HEK293T (cell line): ENCODE measurements around the gene COA5.

Source experiments
- CTCF ChIA-PET: fragments of 350-600 bp; formaldehyde crosslinking; extraction: SDS; loops from one replicate; lab custom pipeline; 2021; ENCODE audit warnings: antibody characterized with exemption, inconsistent platforms; lab: Yijun Ruan, JAX
- POLR2A ChIA-PET: fragments of 350-600 bp; formaldehyde crosslinking; extraction: SDS; loops from one replicate; lab custom pipeline; 2020; ENCODE audit warnings: antibody characterized with exemption, inconsistent platforms; lab: Yijun Ruan, JAX
- DNase-seq: peaks from one replicate; pipeline ENCODE4 v3.0.0; 2012; ENCODE audit warnings: mixed read lengths; ENCODE audit errors: extremely low spot score
- ARNT ChIP-seq: fragments of 450-650 bp; IDR thresholded peaks from 2 replicates; pipeline ENCODE4 v1.6.1; 2017; ENCODE audit warnings: mild to moderate bottlenecking
- BHLHE40 ChIP-seq: fragments of 450-650 bp; IDR thresholded peaks from 2 replicates; pipeline ENCODE4 v1.6.1; 2016; ENCODE audit warnings: mild to moderate bottlenecking, moderate library complexity, borderline replicate concordance
- CTBP1 ChIP-seq: fragments of 450-650 bp; IDR thresholded peaks from 2 replicates; pipeline ENCODE4 v1.6.1; 2016; ENCODE audit warnings: borderline replicate concordance
- ELF4 ChIP-seq: fragments of 450-650 bp; IDR thresholded peaks from 2 replicates; pipeline ENCODE4 v1.6.1; 2017; ENCODE audit warnings: antibody characterized with exemption
- FOXA1 ChIP-seq: fragments of 450-650 bp; IDR thresholded peaks from 2 replicates; pipeline ENCODE4 v1.6.1; 2016; ENCODE audit warnings: mild to moderate bottlenecking
- FOXK2 ChIP-seq: fragments of 450-650 bp; IDR thresholded peaks from 2 replicates; pipeline ENCODE4 v1.6.1; 2016; ENCODE audit warnings: mild to moderate bottlenecking
- FOXM1 ChIP-seq: fragments of 450-650 bp; IDR thresholded peaks from 2 replicates; pipeline ENCODE4 v1.6.1; 2017; ENCODE audit warnings: mild to moderate bottlenecking, borderline replicate concordance
- HDGF ChIP-seq: fragments of 450-650 bp; IDR thresholded peaks from 2 replicates; pipeline ENCODE4 v1.6.1; 2017; ENCODE audit warnings: antibody characterized with exemption, borderline replicate concordance
- L3MBTL2 ChIP-seq: fragments of 450-650 bp; conservative IDR thresholded peaks from 2 replicates; pipeline ENCODE4 v1.6.1; 2016; ENCODE audit warnings: mild to moderate bottlenecking
- LEF1 ChIP-seq: fragments of 450-650 bp; IDR thresholded peaks from 2 replicates; pipeline ENCODE4 v1.6.1; 2017; ENCODE audit warnings: mild to moderate bottlenecking, borderline replicate concordance
- NFRKB ChIP-seq: fragments of 450-650 bp; IDR thresholded peaks from 2 replicates; pipeline ENCODE4 v1.6.1; 2016; ENCODE audit warnings: mild to moderate bottlenecking, moderate library complexity
- PKNOX1 ChIP-seq: fragments of 450-650 bp; IDR thresholded peaks from 2 replicates; pipeline ENCODE4 v1.6.1; 2016
- SP1 ChIP-seq: fragments of 450-650 bp; IDR thresholded peaks from 2 replicates; pipeline ENCODE4 v1.6.1; 2017
- SUZ12 ChIP-seq: fragments of 450-650 bp; IDR thresholded peaks from 2 replicates; pipeline ENCODE4 v1.6.1; 2016; ENCODE audit warnings: mild to moderate bottlenecking
- TARDBP ChIP-seq: fragments of 450-650 bp; IDR thresholded peaks from 2 replicates; pipeline ENCODE4 v1.6.1; 2016
- ZNF384 ChIP-seq: fragments of 450-650 bp; IDR thresholded peaks from 2 replicates; pipeline ENCODE4 v1.6.1; 2016

Gene COA5

DNA sequence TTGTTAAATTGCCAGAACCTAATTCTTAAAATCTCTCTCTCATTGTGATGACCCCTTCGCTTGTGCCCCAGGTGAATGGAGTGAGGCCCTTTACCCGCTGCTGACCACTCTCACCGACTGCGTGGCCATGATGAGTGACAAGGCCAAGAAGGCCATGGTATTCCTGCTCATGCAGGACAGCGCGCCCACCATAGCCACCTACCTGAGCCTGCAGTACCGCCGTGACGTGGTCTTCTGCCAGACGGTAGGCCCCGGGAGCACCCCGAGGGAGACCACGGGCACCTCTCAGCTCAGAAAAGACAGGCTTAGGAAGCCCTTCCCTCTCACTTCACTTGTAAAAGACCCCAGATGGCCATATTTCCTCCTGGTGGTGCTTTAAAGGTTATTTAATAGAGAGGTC is 44.9 kb downstream of the COA5 start:
- TF ChIP-seq FOXM1: no peak
- TF ChIP-seq LEF1: no peak
- TF ChIP-seq FOXK2: no peak
- TF ChIP-seq NFRKB: no peak
- no peak for TF ChIP-seq ELF4
- TF ChIP-seq TARDBP: no peak
- no peak for TF ChIP-seq ZNF384
- TF ChIP-seq L3MBTL2: no peak
- ChIA-PET CTCF (no interaction called here), POLR2A (no interaction called here)
- no peak for DNase-seq

DNA sequence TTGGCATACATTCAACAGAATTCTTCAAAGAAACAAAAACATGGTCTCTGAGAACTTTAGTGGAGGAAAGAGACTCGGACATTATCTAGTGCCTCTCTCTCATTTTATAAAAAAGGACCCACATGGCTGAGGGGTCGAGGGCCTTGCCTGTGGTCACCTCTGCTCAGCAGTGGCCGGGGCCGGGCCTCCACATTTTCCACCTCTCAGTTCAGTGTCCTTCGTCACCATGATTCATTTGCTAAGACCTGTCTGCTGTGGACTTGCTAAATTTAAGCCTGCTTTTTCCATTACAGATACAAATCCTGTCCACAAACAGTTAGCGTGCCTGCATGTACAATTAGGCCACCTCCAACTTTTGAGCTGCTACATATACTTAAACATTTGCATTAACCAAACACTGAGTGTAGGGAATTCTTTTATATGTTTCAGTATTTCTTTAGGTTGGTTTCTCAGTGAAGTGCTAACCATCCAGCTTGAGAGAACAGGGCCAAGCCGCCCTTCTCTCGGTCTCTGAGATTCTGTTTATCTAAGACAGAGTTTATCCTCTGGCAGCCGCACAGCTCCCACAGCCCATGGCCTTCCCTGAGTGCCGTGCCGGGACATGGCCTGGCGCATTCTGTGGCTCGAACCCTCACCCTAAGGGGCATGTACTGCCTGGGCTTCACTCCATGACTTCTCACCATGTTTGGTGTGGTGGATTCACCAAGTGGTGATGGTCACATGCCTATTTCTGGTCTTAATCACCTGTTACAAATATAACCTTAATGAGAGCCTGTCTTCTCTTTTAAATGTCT is 46.2 kb downstream of the COA5 start:
- no peak for TF ChIP-seq FOXK2
- TF ChIP-seq ARNT: no peak
- no peak for TF ChIP-seq FOXM1
- no peak for TF ChIP-seq LEF1
- TF ChIP-seq FOXA1: no peak
- TF ChIP-seq SP1: no peak
- TF ChIP-seq PKNOX1: no peak
- no peak for TF ChIP-seq SUZ12
- no peak for TF ChIP-seq BHLHE40
- TF ChIP-seq HDGF: no peak
- no peak for TF ChIP-seq ZNF384
- TF ChIP-seq NFRKB: no peak
- TF ChIP-seq CTBP1: no peak
- POLR2A ChIA-PET: no interaction called here
- DNase-seq: no peak
- CTCF ChIA-PET: no interaction called here

DNA sequence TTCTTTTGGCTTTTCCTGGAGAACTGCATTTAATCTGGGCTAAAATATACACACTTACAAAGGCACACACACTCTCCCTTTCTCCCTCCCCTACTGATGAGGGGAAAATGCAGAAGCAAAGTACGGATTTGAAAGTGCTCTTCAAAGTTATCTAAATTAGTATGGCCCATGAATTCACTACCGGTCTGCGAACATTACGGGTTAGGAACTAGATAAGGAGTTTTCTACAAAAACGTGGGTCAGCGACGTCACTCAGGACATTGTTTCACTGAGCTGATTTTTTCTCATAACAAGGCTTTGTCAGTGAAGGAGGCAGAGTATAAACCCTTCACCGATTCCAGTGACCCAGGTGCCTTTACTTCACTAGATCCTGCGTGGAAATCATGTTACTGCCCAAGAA is 47.3 kb downstream of the COA5 start:
- TF ChIP-seq FOXA1: no peak
- TF ChIP-seq ELF4: no peak
- no peak for TF ChIP-seq BHLHE40
- TF ChIP-seq ARNT: no peak
- TF ChIP-seq FOXM1: no peak
- TF ChIP-seq CTBP1: no peak
- TF ChIP-seq HDGF: no peak
- TF ChIP-seq SUZ12: no peak
- no peak for TF ChIP-seq FOXK2
- no peak for TF ChIP-seq NFRKB
- TF ChIP-seq TARDBP: no peak
- TF ChIP-seq ZNF384: no peak
- POLR2A ChIA-PET: no interaction called here
- CTCF ChIA-PET: no interaction called here
- DNase-seq: no peak

DNA sequence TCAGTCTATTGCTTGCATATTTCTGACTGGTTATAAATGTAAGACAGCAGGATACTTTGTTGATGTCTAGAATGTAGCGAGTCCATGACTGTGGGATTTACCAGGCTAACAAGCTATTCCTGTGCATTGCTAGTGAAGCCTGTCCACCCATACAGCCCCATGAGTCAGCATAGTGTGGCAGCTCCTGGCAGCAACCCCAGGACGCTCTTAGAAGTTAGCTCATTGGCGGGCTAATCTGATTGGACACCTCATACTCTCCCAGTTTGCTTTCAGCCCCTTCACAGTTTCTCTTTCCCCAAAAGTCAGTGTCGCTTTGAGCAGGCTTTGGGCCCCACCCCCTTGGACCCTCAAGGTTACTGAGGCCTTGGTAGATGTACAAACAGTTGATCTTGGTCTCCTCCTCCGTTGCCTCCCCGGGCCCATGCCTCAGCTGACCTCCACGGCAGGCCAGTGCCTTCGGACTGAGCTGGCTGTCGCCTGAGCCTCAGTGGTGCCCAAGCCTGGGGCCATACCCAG is 48.0 kb downstream of the COA5 start:
- CTCF ChIA-PET: interaction anchor here (0.9 to 1.1 kb wide), 2 partner anchors 9 to 11 kb away, joined by 3 to 4 read pairs; no protein-coding TSS in a partner anchor
- POLR2A ChIA-PET: no interaction called here
- no peak for DNase-seq
- TF ChIP-seq NFRKB: no peak
- no peak for TF ChIP-seq PKNOX1
- TF ChIP-seq BHLHE40: no peak
- no peak for TF ChIP-seq L3MBTL2

- no peak for DNase-seq
- POLR2A ChIA-PET: no interaction called here
- CTCF ChIA-PET: interaction anchor here (0.9 to 1.1 kb wide), 2 partner anchors 10 to 12 kb away, joined by 3 to 4 read pairs; no protein-coding TSS in a partner anchor
- TF ChIP-seq FOXK2: no peak
- TF ChIP-seq HDGF: no peak
- TF ChIP-seq L3MBTL2: no peak
- TF ChIP-seq SP1: no peak
- no peak for TF ChIP-seq BHLHE40
- TF ChIP-seq ZNF384: no peak
- no peak for TF ChIP-seq LEF1
- no peak for TF ChIP-seq NFRKB
- no peak for TF ChIP-seq FOXM1
- TF ChIP-seq PKNOX1: no peak
- no peak for TF ChIP-seq ELF4
- TF ChIP-seq TARDBP: no peak
- no peak for TF ChIP-seq FOXA1
Measured at GRCh38 chr2:98559581-98559980, 48.7 kb downstream of the COA5 start.

DNA sequence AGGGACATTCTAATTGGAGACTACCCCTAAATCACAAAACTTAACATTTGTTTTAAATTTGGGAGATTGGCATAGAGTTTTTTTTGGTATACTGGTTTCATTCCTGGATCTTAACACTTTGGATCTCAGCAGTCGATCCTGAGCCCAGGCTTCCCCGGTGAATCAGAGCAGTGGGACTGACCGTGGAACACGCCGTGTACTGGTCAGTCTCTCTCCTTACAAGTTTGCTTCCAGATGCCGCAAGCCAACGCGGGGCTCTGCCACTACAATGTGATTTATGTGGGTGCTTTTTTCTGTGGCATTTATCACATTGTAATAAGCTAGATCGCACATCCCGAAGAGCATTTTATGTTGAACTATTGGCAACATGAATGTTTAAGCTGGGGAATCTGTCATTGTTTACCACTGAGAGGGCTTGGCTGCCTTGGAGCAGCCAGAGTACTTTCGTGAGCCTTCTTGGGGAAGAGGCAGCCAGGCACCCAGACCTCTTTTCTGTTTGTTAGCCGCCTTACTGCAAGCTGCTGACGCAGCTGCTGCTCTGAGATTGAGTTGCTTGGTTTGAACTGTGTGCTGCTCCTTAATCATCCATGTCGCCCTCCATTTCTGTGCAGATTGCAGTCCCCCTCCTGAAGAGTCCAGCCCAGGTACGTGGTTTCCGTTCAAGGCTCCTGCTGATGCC is 49.3 kb downstream of the COA5 start:
- ChIA-PET CTCF (interaction anchor here (0.9 to 2.4 kb wide), 2 partner anchors 10 kb away, joined by 4 to 10 read pairs; no protein-coding TSS in a partner anchor), POLR2A (no interaction called here)
- TF ChIP-seq SUZ12: no peak
- no peak for TF ChIP-seq HDGF
- TF ChIP-seq LEF1: no peak
- no peak for TF ChIP-seq NFRKB
- TF ChIP-seq SP1: no peak
- no peak for TF ChIP-seq ELF4
- TF ChIP-seq ARNT: no peak
- TF ChIP-seq PKNOX1: no peak
- TF ChIP-seq FOXM1: no peak
- no peak for TF ChIP-seq FOXK2
- TF ChIP-seq FOXA1: no peak
- TF ChIP-seq BHLHE40: no peak
- TF ChIP-seq CTBP1: no peak
- TF ChIP-seq TARDBP: no peak
- TF ChIP-seq ZNF384: no peak
- no peak for DNase-seq
